Sigmoid colon (tissue), 7 donors: Measurements from ENCODE around the gene PHKG2. TPM values are rescaled to one million over a fixed set of nuclear protein-coding genes. Genes with fewer than 3 reads are reported as not detected.

ENCODE experiments used
- DNase-seq: peaks from one replicate; pipeline ENCODE4 v3.0.0-alpha.2; 2019
- H3K27ac ChIP-seq, 4 donors: fragments of 200-600 bp; sonication (generic); one replicate each; pipeline ENCODE4 v1.5.1; 2016 to 2019; ENCODE audit warnings: mild to moderate bottlenecking in 1 of 4
- H3K27me3 ChIP-seq, 3 donors: fragments of 200-600 bp; sonication (generic); one replicate each; pipeline ENCODE4 v1.5.1; 2019; ENCODE audit warnings: mild to moderate bottlenecking in 1 of 3
- H3K36me3 ChIP-seq, 4 donors: fragments of 200-600 bp; sonication (generic); one replicate each; pipeline ENCODE4 v1.5.1; 2016 to 2019
- H3K4me1 ChIP-seq, 4 donors: fragments of 200-600 bp; sonication (generic); one replicate each; pipeline ENCODE4 v1.5.1; 2017 to 2019
- H3K4me3 ChIP-seq, 4 donors: fragments of 200-600 bp; sonication (generic); one replicate each; pipeline ENCODE4 v1.5.1; 2017 to 2019; ENCODE audit warnings: mild to moderate bottlenecking in 2 of 4, moderate library complexity in 1 of 4
- H3K9me3 ChIP-seq, 4 donors: fragments of 200-600 bp in 3 of 4; sonication (generic) in 3 of 4; one replicate each; pipeline versions ENCODE4 v1.5.1 to v1.6.1; 2013 to 2019
- EP300 ChIP-seq, 4 donors: sonication (generic); formaldehyde crosslinking; IDR thresholded peaks; one replicate each; pipeline ENCODE4 v1.6.1; 2017; ENCODE audit warnings: antibody characterized with exemption in 4 of 4
- POLR2A ChIP-seq, 2 donors: fragments of 450-650 bp; IDR thresholded peaks; one replicate each; pipeline ENCODE4 v1.6.1; 2016; ENCODE audit warnings: antibody characterized with exemption in 2 of 2, mild to moderate bottlenecking in 2 of 2, moderate library complexity in 2 of 2
- POLR2AphosphoS5 ChIP-seq, 4 donors: sonication (generic); formaldehyde crosslinking; IDR thresholded peaks; one replicate each; pipeline ENCODE4 v1.6.1; 2017; ENCODE audit warnings: antibody characterized with exemption in 4 of 4
- WGBS, 2 donors: extraction: QIAGEN DNeasy Blood & Tissue Kit; methylation state at CpG; one replicate each; pipeline ENCODE4 v1.1.7; 2013; 5-methylcytosine and 5-hydroxymethylcytosine counted together
- intact Hi-C: fragments of 100-400 bp; cut with DNase I; formaldehyde crosslinking; loops from one replicate; pipeline ENCODE4 v1.15.1; 2023
- polyA plus RNA-seq, 3 donors: library from polyadenylated mRNA; stranded (reverse); fragments of 200-250 nt; gene quantifications; one replicate each; pipeline ENCODE4 v1.2.3, GENCODE V29; 2013
- total RNA-seq, 4 donors: library from RNA; depleted of rRNA; stranded (reverse); fragments of >200 nt; gene quantifications; one replicate each; pipeline ENCODE4 v1.1.0, GENCODE V29; 2016
- TF ChIP-seq, protein P1 (sequence below), 4 experiments: fragments of 450-650 bp in 3 of 4; fragments of 200-600 bp in 1 of 4; IDR thresholded peaks; one replicate each; pipeline ENCODE4 v1.5.1; 2016 to 2019; ENCODE audit warnings: antibody characterized with exemption in 4 of 4, mild to moderate bottlenecking in 3 of 4, moderate library complexity in 2 of 4
- donor health status: healthy with polysubstance abuse.
- donor health status: Bipolar disorder and iron deficiency.
- donor health status: healthy.

PHKG2 gene
- total and polyA plus RNA-seq, 7 donors, result 19.2 to 45.0 (median 23.8) TPM

GRCh38 chr16:30786115-30786935, 38.1 kb downstream of the PHKG2 start:
- Histone ChIP-seq H3K27ac (peak overlapping the region; percentile 89 to 96 (median 93)), H3K4me1 (peaks cover 3 to 29% (median 23%) of the 10 kb centered on the region in 4 donors), H3K27me3 (no peaks in the 10 kb centered on the region), H3K36me3 (peaks cover 21 to 33% (median 23%) of the 10 kb centered on the region in 4 donors), H3K9me3 (no peaks in the 10 kb centered on the region), H3K4me3 (peak overlapping the region; percentile 78 to 99 (median 90))
- 7 to 8% methylated on average over 57 of the region's 57 CpGs for WGBS, 2 donors
- TF ChIP-seq POLR2AphosphoS5 (IDR thresholded peaks at IDR 0.05) (peak in 1 of 4 donors; percentile 15), POLR2A (IDR thresholded peaks at IDR 0.05) (no peak)
- intact Hi-C loops, result no loop called here
- DNase-seq, result no peak

GRCh38 chr16:30786936-30787612, 38.8 kb downstream of the PHKG2 start, which contains the start of gene ZNF629:
Gene ZNF629, minus strand, starts transcription at chr16:30787205. Its CDS starts 2,723 bp downstream, at chr16:30784482.
- TF ChIP-seq POLR2AphosphoS5 (IDR thresholded peaks at IDR 0.05) (peak in 3 of 4 donors; percentile 31 to 58 (median 53)), POLR2A (IDR thresholded peaks at IDR 0.05) (no peak)
- TF ChIP-seq, protein P1, sequence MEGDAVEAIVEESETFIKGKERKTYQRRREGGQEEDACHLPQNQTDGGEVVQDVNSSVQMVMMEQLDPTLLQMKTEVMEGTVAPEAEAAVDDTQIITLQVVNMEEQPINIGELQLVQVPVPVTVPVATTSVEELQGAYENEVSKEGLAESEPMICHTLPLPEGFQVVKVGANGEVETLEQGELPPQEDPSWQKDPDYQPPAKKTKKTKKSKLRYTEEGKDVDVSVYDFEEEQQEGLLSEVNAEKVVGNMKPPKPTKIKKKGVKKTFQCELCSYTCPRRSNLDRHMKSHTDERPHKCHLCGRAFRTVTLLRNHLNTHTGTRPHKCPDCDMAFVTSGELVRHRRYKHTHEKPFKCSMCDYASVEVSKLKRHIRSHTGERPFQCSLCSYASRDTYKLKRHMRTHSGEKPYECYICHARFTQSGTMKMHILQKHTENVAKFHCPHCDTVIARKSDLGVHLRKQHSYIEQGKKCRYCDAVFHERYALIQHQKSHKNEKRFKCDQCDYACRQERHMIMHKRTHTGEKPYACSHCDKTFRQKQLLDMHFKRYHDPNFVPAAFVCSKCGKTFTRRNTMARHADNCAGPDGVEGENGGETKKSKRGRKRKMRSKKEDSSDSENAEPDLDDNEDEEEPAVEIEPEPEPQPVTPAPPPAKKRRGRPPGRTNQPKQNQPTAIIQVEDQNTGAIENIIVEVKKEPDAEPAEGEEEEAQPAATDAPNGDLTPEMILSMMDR (IDR thresholded peaks at IDR 0.05), result peak in 1 of 4 experiments; percentile 24
- intact Hi-C loops, result loop anchor here (1.0 kb wide), 1 partner anchor 18 kb away; no protein-coding TSS in a partner anchor
- peak within 1 kb of the TSS; percentile 78 to 99 (median 90) for H3K4me3 ChIP-seq
- peaks cover 3 to 29% (median 23%) of the 10 kb centered on the region in 4 donors for H3K4me1 ChIP-seq
- H3K9me3 ChIP-seq, result no peaks in the 10 kb centered on the region
- peaks cover 15 to 25% (median 19%) of the 10 kb centered on the region in 4 donors for H3K36me3 ChIP-seq
- H3K27me3 ChIP-seq, result no peaks in the 10 kb centered on the region
- 1 to 2% methylated on average over 37 of the region's 37 CpGs for WGBS, 2 donors
- peak; percentile 89 for DNase-seq
- peak within 1 kb of the TSS; percentile 89 to 96 (median 93) for H3K27ac ChIP-seq

GRCh38 chr16:30787613-30788378, 39.6 kb downstream of the PHKG2 start:
- 14 to 45% methylated on average over 11 of the region's 11 CpGs for WGBS, 2 donors
- Histone ChIP-seq H3K4me1 (peaks cover 3 to 29% (median 23%) of the 10 kb centered on the region in 4 donors), H3K9me3 (no peaks in the 10 kb centered on the region), H3K27ac (peak overlapping the region; percentile 89 to 96 (median 93)), H3K27me3 (no peaks in the 10 kb centered on the region), H3K4me3 (peak overlapping the region; percentile 78 to 99 (median 90)), H3K36me3 (peaks cover 8 to 18% (median 12%) of the 10 kb centered on the region in 4 donors)
- intact Hi-C loops, result loop anchor here (1.0 kb wide), 1 partner anchor 18 kb away; no protein-coding TSS in a partner anchor
- no peak for DNase-seq
- TF ChIP-seq, protein P1 (IDR thresholded peaks at IDR 0.05), result no peak
- TF ChIP-seq EP300 (IDR thresholded peaks at IDR 0.05) (no peak), POLR2A (IDR thresholded peaks at IDR 0.05) (no peak), POLR2AphosphoS5 (IDR thresholded peaks at IDR 0.05) (no peak)

GRCh38 chr16:30793508-30794069, 45.4 kb downstream of the PHKG2 start:
- Histone ChIP-seq H3K9me3 (no peaks in the 10 kb centered on the region), H3K27me3 (no peaks in the 10 kb centered on the region), H3K4me1 (no peaks in the 10 kb centered on the region), H3K27ac (no peak overlapping the region), H3K36me3 (no peaks in the 10 kb centered on the region), H3K4me3 (no peak overlapping the region)
- no peak for DNase-seq
- no peak for TF ChIP-seq POLR2AphosphoS5 (IDR thresholded peaks at IDR 0.05)
- TF ChIP-seq, protein P1 (IDR thresholded peaks at IDR 0.05), result no peak
- TF ChIP-seq POLR2A (IDR thresholded peaks at IDR 0.05), result no peak
- TF ChIP-seq EP300 (IDR thresholded peaks at IDR 0.05), result no peak
- intact Hi-C loops, result no loop called here
- WGBS, 2 donors, result 90 to 91% methylated on average over 7 of the region's 7 CpGs
